Measurements from ENCODE around the gene NDOR1.

The NDOR1 gene

DNA sequence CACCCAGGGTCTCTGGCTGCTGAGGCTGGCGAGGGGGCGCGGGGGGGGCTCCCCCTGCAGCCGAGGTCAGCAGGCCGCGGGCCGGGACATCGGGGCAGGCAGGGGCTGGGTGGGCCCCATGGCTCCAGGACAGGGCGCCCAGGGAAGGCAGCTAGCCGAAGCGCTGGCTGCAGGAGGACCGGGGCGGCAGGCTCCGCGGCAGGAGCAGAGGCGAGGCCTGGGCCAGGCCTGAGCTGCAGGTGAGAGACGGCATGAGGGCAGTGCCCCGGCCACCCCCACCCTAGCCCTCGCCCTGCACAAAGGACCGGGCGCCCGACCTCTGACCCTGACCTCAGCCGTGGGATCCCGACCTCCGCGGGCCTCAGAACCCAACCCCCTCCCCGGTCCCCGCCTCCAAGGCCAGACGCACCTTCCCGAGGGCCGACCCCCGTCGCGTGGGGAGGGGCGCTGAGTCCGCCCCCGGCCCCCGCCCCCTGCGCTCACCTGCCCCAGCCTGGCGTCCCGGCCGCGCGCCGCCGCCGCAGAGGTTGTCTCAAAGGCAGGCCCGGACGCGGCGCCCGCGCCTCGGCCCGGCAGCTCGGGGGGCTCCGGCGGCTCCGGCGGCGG lies 16.1 kb downstream of the NDOR1 start:
- DNase-seq: no peak

DNA sequence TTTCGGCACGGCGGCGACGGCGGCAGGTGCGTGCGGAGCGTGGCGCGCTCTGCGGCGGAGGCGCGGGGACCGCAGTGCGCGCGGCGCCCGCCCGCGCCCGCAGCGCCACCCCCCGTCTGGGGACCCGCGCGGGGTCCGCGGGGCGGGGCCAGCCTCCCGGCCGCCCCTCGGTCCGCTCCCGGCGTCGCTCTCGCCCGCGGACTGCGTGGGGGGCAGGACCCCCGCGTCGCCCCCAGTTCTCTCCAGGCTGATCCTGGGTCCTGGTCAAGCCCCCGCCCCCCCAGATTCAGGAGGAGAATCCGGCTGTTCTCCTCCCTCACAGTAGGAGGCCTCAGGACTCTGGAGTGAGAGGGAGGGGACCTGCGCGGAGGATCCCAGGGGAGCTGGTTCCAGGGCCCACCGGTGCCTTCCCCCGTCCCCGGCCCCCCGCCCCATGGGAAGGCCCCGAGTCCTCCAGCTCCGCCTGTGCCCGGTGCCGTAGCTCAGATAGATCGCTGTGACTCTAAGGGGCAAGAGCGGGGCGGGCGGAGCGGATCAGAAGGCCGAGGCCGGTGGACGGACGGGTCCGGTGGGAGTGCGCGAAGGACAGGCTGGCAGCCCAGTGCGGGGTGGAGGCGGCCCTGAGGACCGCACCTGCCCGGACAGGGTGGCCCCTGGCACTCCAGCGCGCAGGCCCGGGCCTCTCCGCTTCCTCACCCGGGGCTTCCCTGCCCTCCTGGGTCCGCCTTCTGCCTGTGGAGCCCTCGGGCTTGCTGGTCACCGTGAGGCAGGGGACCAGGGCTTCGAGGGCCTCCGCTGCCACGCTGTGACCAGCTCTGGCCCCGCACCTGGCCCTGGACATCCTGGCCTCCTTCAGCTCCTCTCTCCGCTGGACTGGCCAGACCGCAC lies 16.9 kb downstream of the NDOR1 start, which contains the start of gene RNF208:
Gene RNF208 (minus strand): TSS at position 51 of the 888 bp plus-strand sequence. CDS start 1,028 bp downstream, outside the sequence.
- DNase-seq: no peak

DNA sequence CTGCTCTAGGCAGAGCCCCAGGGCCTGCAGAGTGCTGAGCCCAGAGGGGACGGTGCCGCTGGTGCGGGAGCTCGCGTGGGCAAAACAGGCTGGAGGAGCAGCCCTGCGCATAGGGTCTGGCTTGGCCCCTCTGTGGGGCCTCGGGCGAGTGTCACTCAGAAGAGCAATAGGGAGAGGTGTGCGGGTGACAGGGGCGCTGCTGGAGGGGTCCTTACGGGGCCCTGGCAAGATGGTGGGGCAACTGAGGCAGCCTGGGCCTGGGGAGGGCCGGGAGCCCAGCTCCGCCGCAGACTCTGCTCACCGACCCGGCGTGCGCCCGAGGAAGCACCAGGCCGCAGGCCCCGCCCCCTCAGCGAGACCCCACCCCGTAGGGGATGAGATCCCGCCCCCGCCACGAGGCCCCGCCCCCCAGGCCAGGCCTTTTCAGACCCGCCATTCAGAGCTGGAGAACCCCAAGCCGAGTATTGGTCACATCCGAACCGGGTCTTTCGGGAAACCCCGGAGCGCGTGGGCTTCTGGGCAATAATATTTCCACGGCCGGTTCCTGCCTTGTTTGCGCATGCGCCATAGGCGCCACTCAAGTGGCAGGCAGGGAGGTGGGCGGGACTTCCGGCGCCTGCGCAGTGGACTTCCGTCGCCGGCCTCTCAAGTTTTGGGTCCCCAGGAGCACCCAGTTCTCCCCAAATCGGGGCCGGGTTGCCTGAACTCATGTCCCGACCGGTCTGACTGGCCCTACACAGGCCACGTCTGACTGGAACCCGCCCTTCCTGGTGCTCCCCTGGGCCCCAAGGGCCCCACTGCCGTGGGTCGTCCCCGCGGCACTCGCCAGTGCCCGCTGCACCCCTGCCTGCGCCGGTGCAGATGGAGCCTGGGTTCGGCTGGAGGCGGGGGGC lies 17.8 kb downstream of the NDOR1 start:
- DNase-seq: peak; percentile 99

DNA sequence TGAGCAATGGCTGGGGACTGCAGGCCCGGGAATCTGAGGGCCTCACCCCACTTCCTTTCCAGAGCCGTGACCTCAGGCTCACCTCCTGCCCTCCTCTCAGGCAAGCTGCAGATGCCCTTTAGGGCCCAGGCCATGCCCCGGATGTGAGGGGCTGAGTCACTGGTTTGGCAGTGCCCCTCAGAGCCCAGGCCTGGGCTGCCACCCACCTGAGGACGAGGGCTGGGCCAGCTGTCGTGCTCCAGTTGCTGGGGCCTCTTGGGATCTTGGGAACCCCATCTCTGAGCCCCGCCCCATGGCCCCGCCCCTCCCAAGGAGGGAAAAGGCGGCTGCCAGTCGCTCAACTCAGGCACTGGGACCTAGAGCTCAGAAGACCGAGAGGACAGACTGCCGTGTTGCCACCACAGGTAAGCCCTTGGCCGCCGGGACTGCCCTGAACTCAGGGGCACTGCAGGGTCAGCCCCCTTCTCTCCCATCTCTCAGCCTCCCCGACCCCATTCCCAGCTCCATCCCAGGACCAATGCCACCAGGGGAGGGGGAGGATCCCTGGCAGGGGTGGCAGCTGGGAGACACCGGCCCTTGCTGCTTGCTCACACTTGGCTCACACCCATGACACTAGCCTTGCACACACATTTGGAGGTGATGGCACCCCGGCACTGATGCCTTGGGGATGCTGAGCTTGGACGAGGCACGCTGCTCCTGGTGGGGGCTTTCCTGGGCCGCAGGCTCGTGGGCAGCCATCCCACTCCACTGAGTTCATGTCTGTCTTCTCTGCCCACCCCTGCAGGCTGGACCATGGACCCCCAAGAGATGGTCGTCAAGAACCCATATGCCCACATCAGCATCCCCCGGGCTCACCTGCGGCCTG lies 19.6 kb downstream of the NDOR1 start, which contains the start of gene CYSRT1:
Gene CYSRT1 (plus strand): TSS at position 345 of the 865 bp plus-strand sequence. CDS start 448 bp downstream, at position 793.
- no peak for DNase-seq

DNA sequence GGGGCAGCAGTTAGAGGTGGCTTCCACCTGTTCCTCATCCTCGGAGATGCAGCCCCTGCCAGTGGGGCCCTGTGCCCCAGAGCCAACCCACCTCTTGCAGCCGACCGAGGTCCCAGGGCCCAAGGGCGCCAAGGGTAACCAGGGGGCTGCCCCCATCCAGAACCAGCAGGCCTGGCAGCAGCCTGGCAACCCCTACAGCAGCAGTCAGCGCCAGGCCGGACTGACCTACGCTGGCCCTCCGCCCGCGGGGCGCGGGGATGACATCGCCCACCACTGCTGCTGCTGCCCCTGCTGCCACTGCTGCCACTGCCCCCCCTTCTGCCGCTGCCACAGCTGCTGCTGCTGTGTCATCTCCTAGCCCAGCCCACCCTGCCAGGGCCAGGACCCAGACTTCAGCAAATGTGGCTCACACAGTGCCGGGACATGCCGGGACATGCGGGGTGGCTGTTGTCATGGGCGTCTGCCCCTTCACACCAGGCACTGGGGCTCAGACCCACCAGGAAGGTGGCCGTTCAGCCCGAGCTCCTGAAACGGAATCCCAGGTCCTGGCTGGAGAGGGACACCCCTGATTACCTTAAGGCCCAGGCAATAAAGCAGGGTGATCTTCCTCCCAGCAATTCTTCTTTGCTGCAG lies 20.3 kb downstream of the NDOR1 start:
- no peak for DNase-seq

DNA sequence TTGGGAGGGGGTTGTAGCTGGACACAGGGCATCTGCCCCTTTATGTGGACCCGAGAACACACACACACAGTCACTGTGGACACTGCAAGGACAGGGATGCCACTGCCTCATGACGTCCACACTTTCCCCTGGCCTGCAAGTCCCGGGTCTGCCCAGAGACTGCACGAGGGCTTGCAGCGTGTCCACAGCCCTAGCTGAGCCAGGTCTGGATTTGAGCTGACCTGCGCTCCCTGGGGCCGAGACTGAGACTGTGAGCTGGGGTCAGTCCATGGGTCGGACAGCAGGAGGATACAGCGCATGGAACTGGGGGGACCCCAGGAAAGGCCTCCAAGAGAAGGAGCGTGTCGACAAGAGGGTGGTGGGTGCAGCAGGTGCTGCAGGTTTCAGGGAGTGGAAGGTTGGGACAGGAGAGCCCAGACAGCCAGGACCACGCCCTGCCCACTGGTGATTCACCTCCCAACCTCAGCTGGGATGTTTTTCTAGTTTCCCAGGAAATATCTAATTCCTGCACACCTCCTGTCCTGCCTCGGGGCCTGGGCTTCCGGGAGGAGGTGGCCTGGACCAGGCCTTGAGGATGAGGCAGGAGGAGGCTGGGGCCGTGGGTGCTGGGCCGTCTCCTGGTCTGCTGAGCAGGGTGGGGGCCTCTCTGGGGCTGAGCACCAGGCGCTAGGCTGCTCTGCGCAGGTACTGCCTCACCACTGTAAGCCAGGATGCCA lies 21.0 kb downstream of the NDOR1 start:
- no peak for DNase-seq

DNA sequence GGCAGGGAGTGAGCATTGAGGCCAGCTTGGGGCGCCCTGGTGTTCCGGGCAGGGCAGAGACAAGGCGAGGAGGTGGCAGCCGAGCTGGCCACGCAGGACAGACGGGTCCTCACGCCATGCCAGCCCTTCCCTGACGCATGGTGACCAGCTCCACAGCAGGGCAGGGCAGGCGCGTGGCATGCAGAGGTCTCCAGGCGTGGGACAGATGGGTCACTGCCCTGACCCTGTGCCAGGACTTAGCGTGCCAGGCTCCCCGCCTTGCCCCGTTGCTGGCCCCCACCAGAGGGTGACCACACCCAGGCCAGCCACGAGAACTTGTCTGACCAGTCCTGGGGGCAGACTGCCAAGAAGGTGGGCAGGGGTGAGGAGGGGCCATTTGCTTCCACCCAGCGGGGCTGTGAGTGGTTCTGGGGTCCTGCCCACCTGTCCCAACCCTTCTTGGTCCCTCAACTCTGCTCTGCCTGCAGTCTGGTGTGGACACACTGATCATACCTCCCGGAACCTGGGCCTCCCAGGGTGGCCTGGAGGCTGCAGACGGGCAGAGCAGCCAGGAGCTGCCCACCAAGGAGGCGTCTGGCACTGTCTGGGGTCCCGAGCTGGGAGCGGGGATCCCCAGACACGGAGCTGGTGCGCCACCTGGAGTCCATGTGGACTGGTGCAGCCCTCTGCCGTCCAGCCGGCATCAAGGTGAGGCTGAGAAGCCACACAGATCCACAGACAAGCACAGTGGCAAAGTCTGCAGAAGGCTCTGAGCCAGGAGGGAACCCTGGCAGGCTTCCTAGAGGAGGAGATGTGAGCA lies 21.8 kb downstream of the NDOR1 start, which contains the start of gene RNF224:
Gene RNF224 (plus strand): TSS at position 449 of the 799 bp plus-strand sequence. CDS start 834 bp downstream, outside the sequence.
- peak; percentile 86 for DNase-seq

DNA sequence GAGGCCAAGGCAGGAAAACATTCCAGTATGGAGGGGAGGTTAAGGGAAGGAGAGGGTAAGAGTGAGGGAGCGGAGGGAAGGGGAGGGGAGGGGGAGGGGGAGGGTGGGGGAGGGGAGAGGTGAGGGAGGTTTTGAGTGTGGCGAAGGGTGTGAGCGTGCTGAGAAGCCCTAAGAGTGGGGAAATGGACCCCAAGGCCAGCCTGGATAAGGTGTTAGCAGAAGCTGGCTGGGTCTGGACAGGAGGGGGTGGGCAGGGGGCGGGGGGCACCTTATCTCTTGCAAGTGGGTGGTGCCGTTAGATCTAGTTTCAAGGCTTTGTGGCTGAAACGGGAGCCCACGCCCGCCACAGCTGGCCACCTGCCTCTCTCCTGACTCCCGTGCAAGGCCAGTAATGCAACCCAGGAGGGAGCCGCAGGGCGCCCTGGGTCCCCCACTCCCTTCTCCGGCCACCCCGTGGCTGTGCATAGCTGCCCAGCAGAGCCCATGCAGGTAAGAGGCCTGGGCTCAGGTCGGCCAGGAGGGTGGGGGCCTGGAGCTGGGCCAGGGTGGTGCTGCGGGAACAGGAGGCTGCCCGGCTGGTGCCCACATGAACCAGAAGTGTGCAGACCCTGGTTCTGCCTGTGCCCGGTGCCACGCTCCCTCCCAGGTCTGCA lies 22.5 kb downstream of the NDOR1 start:
- peak; percentile 40 for DNase-seq

DNA sequence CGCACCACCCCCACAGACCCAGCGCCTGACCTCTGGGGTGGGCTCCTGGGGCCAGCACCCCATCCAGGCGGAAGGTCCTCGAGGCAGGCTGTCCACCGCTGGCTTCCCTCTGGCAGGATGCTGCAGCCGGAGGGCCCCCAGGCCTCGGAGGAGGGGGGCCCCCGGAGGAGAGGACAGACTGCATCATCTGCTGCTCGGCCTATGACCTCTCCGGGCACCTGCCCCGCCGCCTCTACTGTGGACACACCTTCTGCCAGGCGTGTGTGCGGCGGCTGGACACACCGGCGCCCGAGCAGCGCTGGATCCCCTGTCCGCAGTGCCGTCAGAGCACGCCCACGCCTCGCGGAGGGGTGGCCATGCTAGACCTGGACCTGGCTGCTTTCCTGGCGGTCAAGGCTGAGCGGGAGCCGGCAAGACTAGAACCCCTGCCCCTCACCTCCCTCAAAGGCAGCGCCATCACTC lies 23.0 kb downstream of the NDOR1 start:
- DNase-seq: no peak

DNA sequence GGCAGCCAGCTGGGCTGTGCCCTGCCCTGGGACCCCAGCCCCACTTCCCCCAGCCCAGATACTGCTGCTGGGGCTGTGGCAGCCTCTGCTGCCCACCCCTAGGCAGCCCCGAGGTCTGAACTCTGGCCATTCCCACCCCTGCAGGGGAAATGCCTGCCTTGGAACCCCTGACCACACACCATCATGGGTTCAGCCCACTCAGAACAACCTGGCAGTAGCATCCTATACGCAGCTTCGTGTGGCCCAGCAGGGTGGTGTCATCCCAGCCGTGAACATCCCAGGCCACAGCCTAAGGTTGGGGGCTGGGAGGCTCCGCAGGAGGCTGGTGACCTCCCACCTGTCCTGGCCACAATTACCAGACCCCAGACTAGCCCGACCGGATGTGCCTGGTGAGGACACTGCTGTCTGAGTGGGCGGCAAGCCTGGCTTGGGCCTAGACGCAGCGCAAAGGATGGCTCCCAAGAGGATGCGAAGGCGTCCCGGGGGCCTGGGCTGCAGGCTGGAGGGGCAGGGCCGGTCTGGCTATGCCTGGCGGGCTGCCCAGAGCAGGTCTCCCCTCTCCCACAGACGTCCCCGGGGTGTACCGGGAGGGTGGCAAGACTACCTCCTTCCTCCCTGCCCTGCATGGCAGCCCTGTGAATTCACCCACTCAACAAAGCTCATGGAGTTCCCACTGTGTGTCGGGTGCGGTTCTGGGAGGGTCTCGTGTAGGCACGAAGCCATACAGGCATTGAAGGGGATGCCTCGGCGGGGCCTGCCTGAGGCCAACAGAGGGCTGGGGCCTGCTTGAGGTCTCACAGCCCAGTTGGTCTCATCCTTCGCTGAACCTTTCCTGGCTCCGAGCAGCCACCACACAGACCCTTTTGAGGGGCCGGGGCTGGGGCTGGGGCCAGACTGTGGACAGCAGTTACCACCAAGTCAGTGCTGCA lies 23.7 kb downstream of the NDOR1 start:
- DNase-seq: no peak

DNA sequence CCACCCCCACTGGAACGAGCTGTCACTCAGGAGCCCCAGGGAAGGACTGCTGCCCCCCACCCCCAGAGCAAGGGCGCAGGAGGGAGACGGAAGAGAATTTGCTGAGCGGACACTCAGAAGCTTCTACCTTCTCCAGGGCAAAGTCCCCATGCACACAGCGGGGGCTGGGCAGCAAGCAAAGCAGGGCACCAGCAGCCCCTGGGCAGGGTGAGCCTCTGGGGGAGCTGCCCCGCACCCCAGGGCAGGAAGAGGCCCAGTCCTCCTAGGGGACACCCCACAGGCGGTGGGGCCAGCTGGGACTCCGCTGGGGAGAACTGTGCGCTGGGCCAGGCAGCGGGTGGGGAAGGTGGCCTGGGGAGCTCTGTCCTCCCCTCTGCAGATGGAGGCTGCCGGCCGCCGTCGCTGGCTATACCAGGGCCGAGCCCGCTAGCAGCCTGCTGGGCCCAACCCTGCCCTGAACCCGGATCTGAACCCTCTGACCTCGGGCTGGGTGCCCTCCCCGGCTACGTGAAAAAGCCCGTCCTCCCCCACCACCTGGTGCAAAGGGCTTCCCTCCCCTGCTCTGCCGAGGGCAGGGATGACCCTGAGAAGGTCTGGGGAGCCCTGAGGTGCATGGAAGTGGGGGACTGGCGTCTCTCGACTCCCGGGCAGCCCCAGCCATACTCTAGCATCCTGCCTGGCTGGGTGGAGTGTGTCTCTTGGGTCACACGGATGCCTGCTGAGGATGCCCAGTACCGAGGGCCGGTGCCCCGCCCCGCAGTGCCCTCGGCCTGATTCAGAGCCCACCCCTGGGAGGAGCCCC lies 24.6 kb downstream of the NDOR1 start:
- no peak for DNase-seq

DNA sequence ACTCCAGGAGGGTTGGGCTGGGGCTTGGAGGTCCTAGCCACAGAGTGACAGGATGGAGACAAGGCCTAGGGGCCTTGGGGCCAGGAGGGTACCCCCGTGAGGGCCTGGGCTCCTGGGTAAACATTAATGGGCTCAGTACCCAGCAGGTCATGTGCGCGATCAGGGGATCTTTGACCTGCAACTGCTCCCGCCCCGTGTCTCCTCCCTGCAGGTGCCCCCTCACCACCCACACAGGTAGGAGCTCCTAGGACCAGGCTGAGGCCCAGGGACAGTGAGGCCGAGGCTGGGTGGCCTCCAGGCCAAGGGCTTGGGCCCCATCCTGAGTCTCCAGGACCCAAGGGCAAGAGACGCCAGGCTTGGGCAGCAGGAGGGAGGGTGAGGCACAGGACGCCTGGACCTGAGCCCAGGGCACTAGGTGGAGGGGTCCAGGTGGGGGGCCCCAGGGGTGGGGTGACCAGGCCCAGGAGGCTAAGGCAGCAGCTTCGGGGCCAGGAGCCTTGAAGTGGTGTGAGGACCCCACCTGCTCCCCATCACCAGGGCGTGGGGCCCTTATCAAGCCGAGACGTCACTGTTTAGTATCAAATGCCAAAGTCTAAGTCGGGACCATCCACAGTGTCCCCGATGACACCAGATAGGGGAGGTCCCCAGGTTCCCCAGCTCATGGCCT lies 25.3 kb downstream of the NDOR1 start, which contains the start of gene SLC34A3:
Gene SLC34A3 (plus strand): TSS at position 197 of the 667 bp plus-strand sequence. CDS start 802 bp downstream, outside the sequence.
- no peak for DNase-seq

DNA sequence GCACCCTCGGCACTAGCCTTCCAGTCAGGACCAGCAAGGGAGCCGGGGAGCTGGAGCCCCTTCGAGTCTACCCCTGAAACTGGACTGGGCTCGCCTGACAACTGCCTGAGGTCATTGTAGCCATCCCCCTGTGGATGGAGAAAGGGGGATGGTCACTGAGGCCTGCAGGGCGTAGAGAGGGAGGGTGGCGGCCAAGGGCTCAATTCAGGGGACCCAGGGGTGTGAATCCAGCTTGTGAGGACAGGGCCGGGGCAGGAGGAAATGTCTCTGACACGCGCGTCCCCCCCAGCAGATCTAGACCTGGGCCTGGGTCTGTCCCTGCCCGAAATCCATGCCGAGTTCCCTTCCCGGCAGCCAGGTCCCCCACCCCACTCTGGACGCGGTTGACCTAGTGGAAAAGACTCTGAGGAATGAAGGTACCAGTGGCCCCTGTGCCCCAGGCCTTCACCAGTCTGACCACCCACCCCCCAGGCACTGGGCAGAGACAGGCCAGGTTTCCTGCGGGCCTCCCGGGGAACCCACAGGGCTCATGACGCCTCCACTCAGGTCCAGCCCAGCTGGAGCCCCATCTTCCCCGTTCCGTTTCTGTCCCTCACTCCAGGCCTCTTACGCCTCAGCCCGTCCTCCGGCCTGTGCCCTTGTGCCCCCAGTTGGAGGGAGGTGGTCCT lies 26.0 kb downstream of the NDOR1 start:
- DNase-seq: no peak

DNA sequence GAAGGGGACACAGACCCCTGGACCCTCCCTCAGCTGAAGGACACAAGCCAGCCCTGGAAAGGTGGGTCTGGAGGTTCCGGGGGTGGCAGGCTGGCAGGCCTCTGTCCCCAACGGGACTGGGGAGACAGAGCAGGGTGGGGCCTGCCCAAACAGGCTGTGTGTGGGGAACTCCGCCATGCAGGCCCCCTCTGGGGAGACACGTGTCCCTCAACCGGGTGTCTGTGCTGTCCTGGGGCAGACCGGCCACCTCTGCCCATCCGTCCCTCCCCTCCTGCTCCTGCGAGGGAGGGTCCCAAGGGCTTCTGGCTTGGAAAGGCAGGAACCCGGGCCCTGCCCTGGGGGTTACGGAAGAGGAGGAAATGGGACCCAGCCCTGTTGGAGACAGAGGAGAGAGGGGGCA lies 26.6 kb downstream of the NDOR1 start:
- DNase-seq: no peak

DNA sequence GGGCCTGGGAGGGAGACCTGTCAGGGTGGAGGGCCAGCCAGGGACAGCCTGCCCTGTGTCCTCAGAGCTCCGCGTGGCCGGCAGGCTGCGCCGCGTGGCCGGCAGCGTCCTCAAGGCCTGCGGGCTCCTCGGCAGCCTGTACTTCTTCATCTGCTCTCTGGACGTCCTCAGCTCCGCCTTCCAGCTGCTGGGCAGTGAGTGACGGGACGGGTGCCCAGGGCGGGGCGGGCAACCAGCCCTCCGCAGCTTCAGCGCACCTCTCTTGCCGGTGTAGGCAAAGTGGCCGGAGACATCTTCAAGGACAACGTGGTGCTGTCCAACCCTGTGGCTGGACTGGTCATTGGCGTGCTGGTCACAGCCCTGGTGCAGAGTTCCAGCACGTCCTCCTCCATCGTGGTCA lies 27.0 kb downstream of the NDOR1 start:
- DNase-seq: no peak

Measured in OCI-M1 (cell line).